Measurements from ENCODE around the gene PYGB. TPM values are rescaled to one million over a fixed set of nuclear protein-coding genes. Genes with fewer than 3 reads are reported as not detected.

PYGB gene
- total RNA-seq, 8 experiments from 2014 or later = 40.5 to 140 (median 65.8) TPM

DNA sequence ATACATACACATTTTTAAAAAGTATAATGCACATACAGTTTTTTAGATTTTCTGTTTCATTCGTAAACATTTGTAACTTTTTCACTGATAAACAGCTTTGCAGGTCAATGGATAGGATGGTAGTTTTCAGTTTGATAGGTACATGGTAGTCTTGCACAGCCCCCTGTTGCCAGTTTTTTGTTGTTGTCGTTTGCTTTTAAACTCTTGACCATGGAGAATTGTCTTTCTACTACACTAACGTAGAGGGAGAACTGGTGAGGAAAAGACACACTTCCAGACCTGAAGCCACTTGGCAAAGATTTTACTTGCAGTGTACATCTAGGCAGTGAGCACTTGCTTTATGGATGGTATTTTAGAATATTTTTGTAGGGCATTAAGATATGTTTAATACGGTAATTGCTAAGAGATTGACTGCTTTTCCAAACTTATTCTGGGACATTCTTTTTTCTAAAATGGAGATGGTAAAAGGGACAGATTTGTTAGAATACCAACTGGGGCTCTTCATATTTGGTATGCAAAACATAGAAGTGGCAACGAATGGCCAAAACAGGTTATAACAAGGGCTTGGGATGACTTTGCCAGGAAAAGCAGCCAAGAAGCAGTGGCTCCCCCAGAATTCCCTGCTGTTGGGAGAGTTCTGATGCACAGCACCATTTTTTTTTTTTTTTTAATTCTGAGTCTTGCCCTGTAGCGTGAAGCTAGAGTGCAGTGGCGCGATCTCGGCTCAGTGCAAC is 1.5 kb downstream of the PYGB start:
- H3K4me3 ChIP-seq = peak overlapping the region; percentile 58 to 82 (median 68)
- ATAC-seq (replicated peaks in 6 of 8) = no peak
- 0 to 75% (median 29%) methylated on average over 2 to 8 of the region's 9 CpGs for WGBS, 10 experiments
- in situ Hi-C loops (cut with MboI; ENCODE audit: low pct_unique_long_range_greater_than_20kb in 2 of 9, low sequenced_read_pairs in 9 of 9, unreplicated experiment in 9 of 9) = no loop called here
- peaks cover 32 to 41% of the 10 kb centered on the region in 2 donors for H3K4me1 ChIP-seq (replicated peaks in 1 of 2)
- no peak overlapping the region for H3K27ac ChIP-seq

DNA sequence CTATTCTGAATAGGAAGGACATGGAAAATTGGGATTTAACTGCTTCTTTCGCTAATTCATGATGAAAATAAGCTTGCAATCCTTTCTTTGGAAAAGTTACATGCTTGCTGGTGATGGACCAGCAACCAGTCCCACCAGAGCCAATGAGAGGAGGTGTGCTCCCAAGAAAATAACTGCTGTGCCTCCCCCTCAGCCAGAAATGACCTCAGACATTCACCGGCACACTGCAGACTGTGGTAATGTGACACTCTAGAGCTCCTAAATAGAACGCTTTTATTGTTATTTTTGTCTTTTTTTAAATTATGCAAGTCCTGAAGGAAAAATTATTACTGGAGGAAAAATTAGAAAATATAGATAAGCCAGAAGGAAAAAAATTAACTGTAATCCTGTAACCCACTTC is 2.6 kb downstream of the PYGB start:
- WGBS, 10 experiments = 39 to 90% (median 69%) methylated on average over 1 to 3 of the region's 3 CpGs
- no peak overlapping the region for H3K27ac ChIP-seq

DNA sequence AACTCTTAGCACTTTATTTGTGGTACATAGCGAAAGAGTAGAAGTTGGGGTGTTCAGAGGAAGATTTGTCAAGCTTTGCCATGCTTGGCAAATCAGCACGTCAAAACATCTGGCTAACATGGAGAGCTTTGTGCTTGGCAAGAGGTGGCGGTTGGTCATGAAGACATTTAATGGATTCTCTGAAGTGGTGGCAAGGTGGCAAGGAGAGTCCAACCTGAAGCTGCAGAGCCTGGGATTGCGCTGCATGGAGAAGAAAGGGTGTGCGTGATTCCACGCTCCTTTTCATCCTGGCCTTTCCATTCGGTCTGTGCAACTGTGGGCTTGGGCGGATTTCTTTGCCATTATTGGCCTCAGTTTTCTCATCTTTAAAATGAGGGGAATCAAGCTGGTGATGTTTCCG is 3.1 kb downstream of the PYGB start:
- 68 to 100% (median 93%) methylated on average over 1 to 9 of the region's 9 CpGs for WGBS, 10 experiments
- no peak for ATAC-seq (replicated peaks in 6 of 8)
- in situ Hi-C loops (cut with MboI; ENCODE audit: low pct_unique_long_range_greater_than_20kb in 2 of 9, low sequenced_read_pairs in 9 of 9, unreplicated experiment in 9 of 9) = loop anchor here in 1 of 9 experiments (25.0 kb wide), 1 partner anchor 186 kb away; no protein-coding TSS in a partner anchor
- no peak overlapping the region for H3K27ac ChIP-seq
- peaks cover 32 to 41% of the 10 kb centered on the region in 2 donors for H3K4me1 ChIP-seq (replicated peaks in 1 of 2)
- peak overlapping the region in 1 of 5 donors; percentile 82 for H3K4me3 ChIP-seq

More for the DNA sequence above, 2.6 kb downstream of the PYGB start:
- ATAC-seq (replicated peaks in 6 of 8) = no peak
- H3K4me1 ChIP-seq (replicated peaks in 1 of 2) = peaks cover 32 to 41% of the 10 kb centered on the region in 2 donors
- peak overlapping the region in 2 of 5 donors; percentile 78 to 82 for H3K4me3 ChIP-seq
- in situ Hi-C loops (cut with MboI; ENCODE audit: low pct_unique_long_range_greater_than_20kb in 2 of 9, low sequenced_read_pairs in 9 of 9, unreplicated experiment in 9 of 9) = loop anchor here in 1 of 9 experiments (25.0 kb wide), 1 partner anchor 187 kb away; no protein-coding TSS in a partner anchor

DNA sequence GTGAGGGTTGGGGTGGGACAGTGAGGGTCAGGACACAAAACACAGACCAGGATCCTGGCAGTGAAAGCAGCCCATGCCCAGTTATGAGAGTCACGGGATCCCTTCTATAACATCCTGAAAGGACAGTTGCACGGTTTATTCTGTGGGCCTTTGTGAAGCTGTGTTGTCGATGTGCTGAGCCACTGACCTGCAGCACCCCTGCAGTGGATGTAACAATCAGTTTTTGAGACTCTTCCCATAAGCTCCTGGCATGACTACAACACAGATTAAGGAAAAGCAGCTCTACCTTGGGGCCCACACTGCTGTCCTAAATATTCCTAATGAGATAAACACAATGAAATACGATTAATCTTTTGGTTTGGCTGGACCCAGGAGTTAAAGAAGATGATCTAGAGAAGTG is 3.7 kb downstream of the PYGB start:
- 54 to 100% (median 80%) methylated on average over 1 to 4 of the region's 4 CpGs; no CpG with 5 or more reads in 2 of the 10 experiments for WGBS, 10 experiments
- ATAC-seq (replicated peaks in 6 of 8) = no peak
- Histone ChIP-seq H3K4me1 (replicated peaks in 1 of 2) (peaks cover 31 to 38% of the 10 kb centered on the region in 2 donors), H3K4me3 (peak overlapping the region in 1 of 5 donors; percentile 82), H3K27ac (no peak overlapping the region)
- in situ Hi-C loops (cut with MboI; ENCODE audit: low pct_unique_long_range_greater_than_20kb in 2 of 9, low sequenced_read_pairs in 9 of 9, unreplicated experiment in 9 of 9) = loop anchor here in 1 of 9 experiments (25.0 kb wide), 1 partner anchor 186 kb away; no protein-coding TSS in a partner anchor

DNA sequence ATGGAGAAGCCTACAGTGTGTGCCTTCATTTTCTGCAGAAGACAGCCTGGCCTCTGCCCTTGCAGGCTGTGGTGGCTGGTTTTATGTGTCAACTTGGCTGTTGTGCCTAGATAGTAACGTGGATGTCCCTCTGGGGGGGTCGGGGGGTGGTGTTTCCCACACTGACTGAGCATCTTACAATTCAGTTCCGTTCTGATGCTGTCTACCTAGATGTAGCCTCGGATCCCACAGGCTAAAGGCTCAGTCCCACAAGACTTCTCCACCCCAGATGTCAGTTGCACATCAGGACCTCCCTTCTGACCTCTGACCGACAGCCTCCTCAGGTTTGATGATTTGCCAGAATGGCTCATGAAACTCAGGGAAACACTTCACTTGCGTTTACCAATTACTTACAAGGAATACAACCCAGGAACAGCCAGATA is 4.4 kb downstream of the PYGB start:
- Histone ChIP-seq H3K4me1 (replicated peaks in 1 of 2) (peaks cover 28 to 33% of the 10 kb centered on the region in 2 donors), H3K27ac (no peak overlapping the region), H3K4me3 (no peak overlapping the region)
- in situ Hi-C loops (cut with MboI; ENCODE audit: low pct_unique_long_range_greater_than_20kb in 2 of 9, low sequenced_read_pairs in 9 of 9, unreplicated experiment in 9 of 9) = loop anchor here in 1 of 9 experiments (25.0 kb wide), 1 partner anchor 185 kb away; no protein-coding TSS in a partner anchor
- 67 to 90% (median 80%) methylated on average over 1 to 3 of the region's 6 CpGs; no CpG with 5 or more reads in 5 of the 10 experiments for WGBS, 10 experiments
- no peak for ATAC-seq (replicated peaks in 6 of 8)

DNA sequence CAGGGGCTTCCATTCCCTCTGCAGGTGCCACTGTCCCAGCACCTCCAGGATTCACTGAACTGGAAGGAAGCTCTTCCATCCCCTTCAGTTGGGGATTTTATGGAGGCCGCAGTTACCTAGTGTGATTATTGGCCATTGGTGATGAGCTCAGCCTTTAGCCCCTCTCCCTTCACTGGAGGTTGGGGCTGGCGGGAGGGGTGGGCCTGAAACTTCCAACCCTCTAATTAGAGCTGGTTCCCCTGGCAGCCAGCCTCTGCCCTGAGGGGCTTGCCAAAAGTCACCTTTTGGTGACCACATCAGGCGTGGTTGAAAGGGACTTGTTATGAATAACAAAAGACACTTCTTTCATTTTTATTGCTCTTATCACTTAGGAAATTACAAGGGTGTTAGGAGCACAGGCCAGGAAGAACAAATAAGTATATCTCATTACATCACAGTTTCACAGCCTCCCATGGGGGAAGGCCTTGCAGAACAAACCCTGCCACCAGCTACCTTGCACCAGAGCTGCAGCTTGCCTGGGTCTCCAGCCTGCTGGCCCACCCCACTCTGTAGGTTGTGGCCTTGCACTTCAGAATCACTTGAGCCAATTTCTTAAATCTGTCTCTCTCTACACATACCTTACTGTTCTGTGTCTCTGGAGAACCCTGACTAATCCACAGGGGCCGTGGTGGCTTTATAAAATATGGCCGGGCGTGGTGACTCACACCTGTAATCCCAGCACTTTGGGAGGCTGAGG is 5.0 kb downstream of the PYGB start:
- Histone ChIP-seq H3K4me3 (no peak overlapping the region), H3K4me1 (replicated peaks in 1 of 2) (peaks cover 28 to 33% of the 10 kb centered on the region in 2 donors), H3K27ac (no peak overlapping the region)
- ATAC-seq (replicated peaks in 6 of 8) = no peak
- in situ Hi-C loops (cut with MboI; ENCODE audit: low pct_unique_long_range_greater_than_20kb in 2 of 9, low sequenced_read_pairs in 9 of 9, unreplicated experiment in 9 of 9) = loop anchor here in 1 of 9 experiments (25.0 kb wide), 1 partner anchor 184 kb away; no protein-coding TSS in a partner anchor
- 55 to 100% (median 63%) methylated on average over 1 to 4 of the region's 6 CpGs; no CpG with 5 or more reads in 5 of the 10 experiments for WGBS, 10 experiments

DNA sequence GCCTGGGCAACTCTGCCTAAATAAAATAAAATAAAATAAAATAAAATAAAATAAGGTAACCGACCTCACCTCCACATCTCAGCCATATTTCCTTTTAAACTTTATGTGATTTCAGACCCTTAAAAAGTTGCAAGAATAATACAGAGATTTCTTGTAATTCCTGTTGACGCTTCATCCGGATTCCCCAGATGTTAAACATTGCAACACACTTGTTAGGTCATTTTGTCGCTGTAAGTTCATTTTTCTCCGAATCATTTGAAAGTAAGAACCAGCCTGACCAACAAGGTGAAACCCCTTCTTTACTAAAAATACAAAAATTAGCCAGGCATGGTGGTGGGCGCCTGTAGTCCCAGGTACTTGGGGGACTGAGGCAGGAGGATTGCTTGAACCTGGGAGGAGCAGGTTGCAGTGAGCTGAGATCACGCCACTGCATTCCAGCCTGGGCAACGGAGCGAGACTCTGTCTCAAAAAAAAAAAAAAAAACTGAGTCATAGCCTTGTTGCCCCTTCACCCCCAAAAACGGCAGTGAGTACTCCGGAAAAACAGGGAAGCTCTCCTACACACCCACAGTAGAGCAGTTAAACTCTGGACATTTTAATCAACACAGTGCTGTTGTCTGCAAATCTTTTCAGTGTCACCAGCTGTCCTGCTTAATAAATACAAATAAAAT is 5.9 kb downstream of the PYGB start:
- Histone ChIP-seq H3K27ac (no peak overlapping the region), H3K4me1 (replicated peaks in 1 of 2) (peaks cover 28 to 33% of the 10 kb centered on the region in 2 donors), H3K4me3 (no peak overlapping the region)
- in situ Hi-C loops (cut with MboI; ENCODE audit: low pct_unique_long_range_greater_than_20kb in 2 of 9, low sequenced_read_pairs in 9 of 9, unreplicated experiment in 9 of 9) = loop anchor here in 1 of 9 experiments (25.0 kb wide), 1 partner anchor 184 kb away; no protein-coding TSS in a partner anchor
- WGBS, 10 experiments = 83 to 100% (median 95%) methylated on average over 1 to 10 of the region's 11 CpGs
- no peak for ATAC-seq (replicated peaks in 6 of 8)

DNA sequence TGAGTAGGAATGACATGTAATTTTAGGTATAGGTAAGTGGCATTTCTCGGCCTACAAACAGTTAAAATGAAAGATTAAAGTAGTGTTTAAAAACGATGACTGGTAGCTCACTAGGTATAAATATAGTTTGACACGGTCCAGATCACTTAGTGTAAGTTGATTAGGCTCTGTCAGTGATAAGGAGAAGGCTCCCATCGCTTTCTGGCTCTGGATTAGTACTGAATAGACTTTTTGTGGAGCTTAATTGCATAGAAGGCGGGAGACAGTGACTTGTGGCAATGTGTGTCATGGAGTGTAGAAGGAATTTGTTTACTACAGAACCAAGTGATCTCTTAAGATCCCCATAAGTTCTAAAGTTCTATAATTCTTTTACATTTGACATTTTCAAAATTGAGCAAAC is 6.7 kb downstream of the PYGB start:
- peaks cover 25 to 29% of the 10 kb centered on the region in 2 donors for H3K4me1 ChIP-seq (replicated peaks in 1 of 2)
- in situ Hi-C loops (cut with MboI; ENCODE audit: low pct_unique_long_range_greater_than_20kb in 2 of 9, low sequenced_read_pairs in 9 of 9, unreplicated experiment in 9 of 9) = loop anchor here in 1 of 9 experiments (25.0 kb wide), 1 partner anchor 183 kb away; no protein-coding TSS in a partner anchor
- 56 to 87% (median 77%) methylated on average over 2 to 5 of the region's 5 CpGs for WGBS, 10 experiments
- no peak overlapping the region for H3K27ac ChIP-seq
- H3K4me3 ChIP-seq = no peak overlapping the region
- ATAC-seq (replicated peaks in 6 of 8) = no peak

DNA sequence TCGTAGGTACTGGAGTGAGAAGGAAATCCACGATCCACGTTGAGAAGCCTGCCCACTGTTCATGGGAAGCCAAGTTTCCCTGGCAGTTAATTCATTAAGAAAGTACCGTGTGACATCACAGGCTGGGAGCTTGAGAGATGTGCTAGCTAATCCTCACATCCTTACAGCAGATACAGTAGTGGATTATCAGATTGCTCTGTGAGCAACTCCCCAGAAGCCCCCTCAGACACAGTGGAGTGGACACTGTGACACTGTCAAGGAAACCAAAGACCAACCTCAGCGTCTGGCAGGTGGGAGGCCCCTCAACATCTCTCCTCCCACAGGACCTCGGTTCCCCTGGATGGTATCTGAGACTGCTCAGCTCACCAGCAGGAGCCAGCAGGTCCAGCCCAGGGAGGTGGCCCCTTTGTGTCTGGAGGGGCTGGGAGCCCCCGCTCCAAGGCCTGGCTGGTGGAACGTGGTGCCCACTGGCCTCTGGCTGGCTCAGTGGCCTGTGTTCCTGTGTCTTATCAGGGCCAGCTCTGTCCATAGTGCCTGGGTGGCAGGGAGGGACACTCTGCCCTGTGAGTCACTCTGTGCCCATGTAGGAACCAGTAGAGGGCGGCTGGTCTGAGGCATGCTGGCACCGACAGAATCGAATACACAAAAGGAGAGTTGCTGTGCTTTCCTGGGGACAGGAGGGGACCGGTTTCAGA is 7.2 kb downstream of the PYGB start:
- Histone ChIP-seq H3K4me3 (no peak overlapping the region), H3K27ac (no peak overlapping the region), H3K4me1 (replicated peaks in 1 of 2) (peaks cover 20 to 23% of the 10 kb centered on the region in 2 donors)
- ATAC-seq (replicated peaks in 6 of 8) = peak in 6 of 8 experiments; percentile 36 to 95 (median 80)
- in situ Hi-C loops (cut with MboI; ENCODE audit: low pct_unique_long_range_greater_than_20kb in 2 of 9, low sequenced_read_pairs in 9 of 9, unreplicated experiment in 9 of 9) = loop anchor here in 1 of 9 experiments (25.0 kb wide), 1 partner anchor 182 kb away; no protein-coding TSS in a partner anchor
- 58 to 100% (median 85%) methylated on average over 1 to 8 of the region's 12 CpGs; no CpG with 5 or more reads in 2 of the 10 experiments for whole genome bisulfite sequencing, 10 experiments

DNA sequence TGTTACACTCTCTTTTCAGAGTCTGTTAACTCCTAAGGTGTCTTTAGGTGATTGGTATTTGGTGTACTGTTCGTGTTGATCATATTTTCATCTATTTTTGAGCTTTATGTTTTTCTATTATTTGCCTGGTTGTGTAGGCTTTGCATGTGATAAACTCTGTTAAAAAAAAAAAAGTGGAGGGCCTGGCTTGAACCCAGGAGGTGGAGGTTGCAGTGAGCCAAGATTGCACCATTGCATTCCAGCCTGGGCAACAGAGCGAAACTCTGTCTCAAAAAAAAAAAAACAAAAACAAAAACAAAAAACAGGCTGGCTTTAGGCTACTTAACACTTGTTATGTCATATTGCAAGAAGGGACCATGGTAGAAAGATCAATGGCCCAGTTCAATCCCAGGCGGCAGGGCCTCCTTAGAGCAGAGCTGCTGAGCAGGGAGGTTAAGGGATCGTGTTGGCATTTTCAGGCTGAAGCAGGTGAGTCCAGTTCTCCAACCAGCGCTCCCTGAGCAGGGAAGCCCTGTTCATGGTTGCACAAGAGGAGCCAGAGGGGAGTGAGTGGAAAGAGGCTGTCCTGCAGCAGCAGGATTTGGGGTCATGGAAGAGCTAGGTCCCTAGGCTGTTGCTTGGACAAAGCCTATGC is 8.5 kb downstream of the PYGB start:
- in situ Hi-C loops (cut with MboI; ENCODE audit: low pct_unique_long_range_greater_than_20kb in 2 of 9, low sequenced_read_pairs in 9 of 9, unreplicated experiment in 9 of 9) = loop anchor here in 1 of 9 experiments (25.0 kb wide), 1 partner anchor 181 kb away; no protein-coding TSS in a partner anchor
- no peak for ATAC-seq (replicated peaks in 6 of 8)

DNA sequence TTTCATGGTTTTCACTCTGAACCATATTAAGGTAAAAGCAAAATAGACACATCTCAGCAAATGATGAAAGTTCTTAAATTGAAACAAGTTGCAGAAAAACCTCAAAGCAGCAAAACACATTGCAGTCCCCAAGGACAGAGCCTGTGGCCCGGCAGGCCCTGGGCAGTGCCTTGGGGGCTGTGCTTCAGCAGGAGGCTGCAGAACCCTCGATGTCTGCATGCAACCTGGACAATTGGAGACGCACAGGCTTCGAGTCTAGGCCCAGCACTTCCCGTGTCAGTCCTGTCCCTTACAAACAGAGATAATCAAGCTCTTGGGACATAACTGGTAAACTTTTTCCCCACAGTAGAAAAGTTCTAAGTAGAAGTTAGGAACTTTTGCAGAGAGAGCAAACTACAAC is 9.2 kb downstream of the PYGB start:
- peaks cover 3% of the 10 kb centered on the region in 2 donors for H3K4me1 ChIP-seq (replicated peaks in 1 of 2)
- in situ Hi-C loops (cut with MboI; ENCODE audit: low pct_unique_long_range_greater_than_20kb in 2 of 9, low sequenced_read_pairs in 9 of 9, unreplicated experiment in 9 of 9) = loop anchor here in 1 of 9 experiments (25.0 kb wide), 1 partner anchor 180 kb away; no protein-coding TSS in a partner anchor
- no peak overlapping the region for H3K27ac ChIP-seq
- ATAC-seq (replicated peaks in 6 of 8) = no peak
- WGBS, 10 experiments = 90 to 100% (median 93%) methylated on average over 1 to 5 of the region's 5 CpGs; no CpG with 5 or more reads in 6 of the 10 experiments
- H3K4me3 ChIP-seq = no peak overlapping the region

More for the DNA sequence above, 8.5 kb downstream of the PYGB start:
- 77 to 100% (median 100%) methylated on average over 1 to 4 of the region's 5 CpGs; no CpG with 5 or more reads in 1 of the 10 experiments for WGBS, 10 experiments
- H3K4me1 ChIP-seq (replicated peaks in 1 of 2) = peaks cover 10 to 11% of the 10 kb centered on the region in 2 donors
- no peak overlapping the region for H3K27ac ChIP-seq
- H3K4me3 ChIP-seq = no peak overlapping the region
